MCF 10A (cell line): ENCODE results near the gene CMTM2. TPM values are rescaled to one million over a fixed set of nuclear protein-coding genes. Genes with fewer than 3 reads are reported as not detected.

Experiments
- BruUV-seq: library from RNA; stranded (reverse); fragments of 400-500 nt; replicated peaks from 2 replicates; lab custom pipeline; 2021; lab: Mats Ljungman, UMichigan
- CTCF ChIA-PET: fragments of 300-600 bp; sonication (Branson Sonifier 250); formaldehyde crosslinking; extraction: SDS; loops from one replicate; lab custom pipeline; 2021; ENCODE audit warnings: antibody characterized with exemption, inconsistent platforms; lab: Yijun Ruan, JAX
- POLR2A ChIA-PET: fragments of 300-600, 350-650 bp; sonication (Branson Sonifier 250); formaldehyde crosslinking; extraction: SDS; loops from one replicate; lab custom pipeline; 2020; ENCODE audit warnings: antibody characterized with exemption, inconsistent platforms; lab: Yijun Ruan, JAX
- DNase-seq: peaks from one replicate; pipeline ENCODE4 v3.0.0-alpha.2; 2018; ENCODE audit not compliant: unreplicated experiment
- H3K27ac Mint-ChIP-seq: one replicate; pipeline ENCODE4 v1.8.0; 2022; ENCODE audit warnings: mild to moderate bottlenecking, low read depth, mixed read lengths; ENCODE audit not compliant: unreplicated experiment
- H3K27me3 Mint-ChIP-seq: one replicate; pipeline ENCODE4 v1.8.0; 2022; ENCODE audit warnings: mixed read lengths; ENCODE audit not compliant: insufficient read depth, unreplicated experiment
- H3K36me3 Mint-ChIP-seq: one replicate; pipeline ENCODE4 v1.8.0; 2022; ENCODE audit warnings: mild to moderate bottlenecking, moderate library complexity, mixed read lengths; ENCODE audit not compliant: insufficient read depth, unreplicated experiment
- H3K4me1 Mint-ChIP-seq: one replicate; pipeline ENCODE4 v1.8.0; 2022; ENCODE audit warnings: mixed read lengths; ENCODE audit not compliant: insufficient read depth, unreplicated experiment
- H3K4me3 Mint-ChIP-seq: one replicate; pipeline ENCODE4 v1.8.0; 2022; ENCODE audit warnings: mild to moderate bottlenecking, moderate library complexity, mixed read lengths; ENCODE audit not compliant: unreplicated experiment
- H3K9me3 Mint-ChIP-seq: one replicate; pipeline ENCODE4 v1.8.0; 2022; ENCODE audit warnings: mixed read lengths; ENCODE audit not compliant: unreplicated experiment
- CTCF ChIP-seq: fragments of 200-600 bp; IDR thresholded peaks from one replicate; pipeline ENCODE4 v1.8.0; 2022; ENCODE audit warnings: antibody characterized with exemption, mild to moderate bottlenecking; ENCODE audit not compliant: unreplicated experiment
- intact Hi-C: fragments of 100-400 bp; cut with micrococcal nuclease; formaldehyde crosslinking; loops from 2 replicates; pipeline ENCODE4 v1.14.1; 2022
- total RNA-seq: library from RNA; stranded (reverse); gene quantifications from 2 replicates; pipeline ENCODE4 v1.2.3, GENCODE V29; 2022

The CMTM2 gene
- total RNA-seq, 1 experiment from 2014 or later: not detected

- no peak overlapping the region for H3K27ac Mint-ChIP-seq
These were observed 20.5 kb downstream of the CMTM2 start for GRCh38 chr16:66599726-66600125.

GRCh38 chr16:66600477-66600876 lies 21.2 kb downstream of the CMTM2 start:
- TF ChIP-seq CTCF: no peak
- peaks cover 11% of the 10 kb centered on the region for H3K27me3 Mint-ChIP-seq
- H3K9me3 Mint-ChIP-seq: no peaks in the 10 kb centered on the region
- H3K4me3 Mint-ChIP-seq: no peak overlapping the region
- intact Hi-C loops: loop anchor here (5.0 to 10.0 kb wide), 2 partner anchors 118 to 154 kb away; partner anchors contain the start of gene DYNC1LI2
- H3K4me1 Mint-ChIP-seq: peaks cover 8% of the 10 kb centered on the region
- no TSS peak for BruUV-seq
- no peak overlapping the region for H3K27ac Mint-ChIP-seq
- DNase-seq: no peak
- CTCF ChIA-PET: interaction anchor here (0.7 to 2.0 kb wide), 5 partner anchors 37 to 230 kb away, joined by 3 to 10 read pairs (median 3); partner anchors contain the start of gene DYNC1LI2
- POLR2A ChIA-PET: no interaction called here
- H3K36me3 Mint-ChIP-seq: no peaks in the 10 kb centered on the region

More at GRCh38 chr16:66599726-66600125, 20.5 kb downstream of the CMTM2 start:
- Mint-ChIP-seq H3K9me3 (no peaks in the 10 kb centered on the region), H3K27me3 (peaks cover 11% of the 10 kb centered on the region), H3K36me3 (no peaks in the 10 kb centered on the region), H3K4me1 (peaks cover 8% of the 10 kb centered on the region), H3K4me3 (no peak overlapping the region)
- ChIA-PET CTCF (interaction anchor here (0.6 to 1.1 kb wide), 3 partner anchors 40 to 152 kb away, joined by 3 to 5 read pairs (median 3); partner anchors contain the start of gene DYNC1LI2), POLR2A (interaction anchor here (0.6 to 1.0 kb wide), 2 partner anchors 18 to 989 kb away, joined by 3 read pairs; no protein-coding TSS in a partner anchor)
- TF ChIP-seq CTCF: no peak
- DNase-seq: no peak
- intact Hi-C loops: loop anchor here (5.0 to 10.0 kb wide), 2 partner anchors 117 to 155 kb away; partner anchors contain the start of gene DYNC1LI2
- BruUV-seq: no TSS peak

- CTCF ChIA-PET: interaction anchor here (0.6 to 2.0 kb wide), 8 partner anchors 19 to 126 kb away, joined by 3 to 10 read pairs (median 3); no protein-coding TSS in a partner anchor
- no TSS peak for BruUV-seq
These were observed 22.2 kb downstream of the CMTM2 start for GRCh38 chr16:66601471-66601870.

More at GRCh38 chr16:66601471-66601870, 22.2 kb downstream of the CMTM2 start:
- POLR2A ChIA-PET: no interaction called here
- Mint-ChIP-seq H3K36me3 (no peaks in the 10 kb centered on the region), H3K27me3 (peaks cover 11% of the 10 kb centered on the region), H3K9me3 (no peaks in the 10 kb centered on the region), H3K4me1 (peaks cover 15% of the 10 kb centered on the region), H3K4me3 (no peak overlapping the region), H3K27ac (no peak overlapping the region)
- no peak for DNase-seq
- TF ChIP-seq CTCF: no peak
- intact Hi-C loops: loop anchor here (5.0 to 10.0 kb wide), 2 partner anchors 119 to 153 kb away; partner anchors contain the start of gene DYNC1LI2
